ENCODE measurements around the gene CCDC157. TPM values are rescaled to one million over a fixed set of nuclear protein-coding genes. Genes with fewer than 3 reads are reported as not detected.

The CCDC157 gene
- total and polyA plus RNA-seq, 7 experiments from 2014 or later = 1.4 to 6.9 (median 2.3) TPM

Other genes with a start within 250 kb of the CCDC157 start
- gene LIF, start 110.2 kb upstream of the CCDC157 start, total RNA-seq = 100 to 1,000 TPM in 1 of 5 experiments, under 1 TPM in 2, not detected in 2; 0.64 to 260 (median 0.98) TPM
- gene LIF, start 110.2 kb upstream of the CCDC157 start, polyA plus RNA-seq = not detected
- gene OSM, start 90.2 kb upstream of the CCDC157 start, total RNA-seq = 100 to 1,000 TPM in 1 of 5 experiments, 10 to 100 TPM in 2, 1 to 10 TPM in 1, under 1 TPM in 1; 0.49 to 158 (median 46.0) TPM
- 1 to 10 TPM; 2.0 to 6.3 TPM for gene OSM, start 90.2 kb upstream of the CCDC157 start, polyA plus RNA-seq
- 10 to 100 TPM; 12.4 to 21.3 (median 17.9) TPM for gene CASTOR1, start 67.5 kb upstream of the CCDC157 start, total RNA-seq
- 10 to 100 TPM; 19.0 to 43.0 TPM for gene CASTOR1, start 67.5 kb upstream of the CCDC157 start, polyA plus RNA-seq
- gene TBC1D10A, start 30.1 kb upstream of the CCDC157 start, total RNA-seq = 10 to 100 TPM; 47.2 to 73.8 (median 70.9) TPM
- gene TBC1D10A, start 30.1 kb upstream of the CCDC157 start, polyA plus RNA-seq = 10 to 100 TPM; 62.6 to 84.7 TPM
- 100 to 1,000 TPM; 267 to 341 (median 284) TPM for gene SF3A1, start 113 bp upstream of the CCDC157 start, total RNA-seq
- gene SF3A1, start 113 bp upstream of the CCDC157 start, polyA plus RNA-seq = 100 to 1,000 TPM in 1 of 2 donors, 10 to 100 TPM in 1; 83.2 to 115 TPM
- 10 to 100 TPM in 1 of 5 experiments, 1 to 10 TPM in 4; 4.3 to 10.8 (median 5.3) TPM for gene RNF215, start 30.4 kb downstream of the CCDC157 start, total RNA-seq
- gene RNF215, start 30.4 kb downstream of the CCDC157 start, polyA plus RNA-seq = 1 to 10 TPM in 1 of 2 donors, under 1 TPM in 1; 0.08 to 1.1 TPM
- 100 to 1,000 TPM in 1 of 5 experiments, 10 to 100 TPM in 4; 10.7 to 147 (median 16.5) TPM for gene SEC14L2, start 40.0 kb downstream of the CCDC157 start, total RNA-seq
- 10 to 100 TPM; 12.7 to 20.7 TPM for gene SEC14L2, start 40.0 kb downstream of the CCDC157 start, polyA plus RNA-seq
- 10 to 100 TPM; 10.2 to 68.2 (median 23.6) TPM for gene MTFP1, start 68.8 kb downstream of the CCDC157 start, total RNA-seq
- gene MTFP1, start 68.8 kb downstream of the CCDC157 start, polyA plus RNA-seq = 10 to 100 TPM; 26.7 to 30.4 TPM
- gene SEC14L3, start 115.0 kb downstream of the CCDC157 start, total RNA-seq = not detected
- gene SEC14L3, start 115.0 kb downstream of the CCDC157 start, polyA plus RNA-seq = not detected
- gene SEC14L4, start 148.7 kb downstream of the CCDC157 start, total RNA-seq = not detected
- gene SEC14L4, start 148.7 kb downstream of the CCDC157 start, polyA plus RNA-seq = not detected
- gene SEC14L6, start 189.7 kb downstream of the CCDC157 start, total RNA-seq = not detected
- not detected for gene SEC14L6, start 189.7 kb downstream of the CCDC157 start, polyA plus RNA-seq
- 1 to 10 TPM in 2 of 5 experiments, under 1 TPM in 1, not detected in 2; 0.56 to 4.8 (median 4.0) TPM for gene GAL3ST1, start 217.7 kb downstream of the CCDC157 start, total RNA-seq
- gene GAL3ST1, start 217.7 kb downstream of the CCDC157 start, polyA plus RNA-seq = 1 to 10 TPM in 1 of 2 donors, under 1 TPM in 1; 0.21 to 2.4 TPM
- 10 to 100 TPM; 40.6 to 84.2 (median 56.3) TPM for gene PES1, start 234.9 kb downstream of the CCDC157 start, total RNA-seq
- 10 to 100 TPM; 34.6 to 62.3 TPM for gene PES1, start 234.9 kb downstream of the CCDC157 start, polyA plus RNA-seq

Data from naive thymus-derived CD4-positive, alpha-beta T cell (primary cell).